Activated T-helper 1 cell treated with anti-CD3 and anti-CD28 coated beads, Interleukin-12 subunit alpha, Interleukin-12 subunit beta, Interleukin-2, Interleukin-4 antibody, amounts not matched to agents 30 ng/mL and 10 ng/mL and 1 ng/mL, durations not matched to agents 14 hours and 24 hours and 36 hours (primary cell): ENCODE measurements around the gene ACYP2. TPM values are rescaled to one million over a fixed set of nuclear protein-coding genes. Genes with fewer than 3 reads are reported as not detected.
"Not testable (repeated sequence)": the region's sequence is repeated elsewhere in the genome, so short reads cannot be mapped to it uniquely, and the experiment has no call there.

ENCODE experiments used
- DNase-seq: peaks from one replicate; pipeline ENCODE4 v3.0.0; 2021; ENCODE audit warnings: low spot score
- H3K27ac Mint-ChIP-seq: one replicate; pipeline ENCODE4 v1.8.0; 2021; ENCODE audit warnings: mild to moderate bottlenecking, mixed read lengths
- H3K27me3 Mint-ChIP-seq: one replicate; pipeline ENCODE4 v1.8.0; 2022; ENCODE audit warnings: mild to moderate bottlenecking, moderate library complexity, mixed read lengths; ENCODE audit not compliant: insufficient read depth
- H3K36me3 Mint-ChIP-seq: one replicate; pipeline ENCODE4 v1.8.0; 2021; ENCODE audit warnings: low read depth, mixed read lengths
- H3K4me1 Mint-ChIP-seq: one replicate; pipeline ENCODE4 v1.8.0; 2021; ENCODE audit warnings: low read depth, mixed read lengths
- H3K4me3 Mint-ChIP-seq: one replicate; pipeline ENCODE4 v1.8.0; 2021; ENCODE audit warnings: mild to moderate bottlenecking, moderate library complexity, mixed read lengths
- H3K9me3 Mint-ChIP-seq: one replicate; pipeline ENCODE4 v1.8.0; 2021; ENCODE audit warnings: mixed read lengths
- intact Hi-C: fragments of 100-400 bp; cut with micrococcal nuclease; formaldehyde crosslinking; loops from one replicate; pipeline ENCODE4 v1.15.1; 2024
- total RNA-seq: library from RNA; stranded (reverse); gene quantifications from 2 replicates; pipeline ENCODE4 v1.2.3, GENCODE V29; 2022

The ACYP2 gene
- 5.2 and 5.9 TPM in 2 replicates for total RNA-seq

DNA sequence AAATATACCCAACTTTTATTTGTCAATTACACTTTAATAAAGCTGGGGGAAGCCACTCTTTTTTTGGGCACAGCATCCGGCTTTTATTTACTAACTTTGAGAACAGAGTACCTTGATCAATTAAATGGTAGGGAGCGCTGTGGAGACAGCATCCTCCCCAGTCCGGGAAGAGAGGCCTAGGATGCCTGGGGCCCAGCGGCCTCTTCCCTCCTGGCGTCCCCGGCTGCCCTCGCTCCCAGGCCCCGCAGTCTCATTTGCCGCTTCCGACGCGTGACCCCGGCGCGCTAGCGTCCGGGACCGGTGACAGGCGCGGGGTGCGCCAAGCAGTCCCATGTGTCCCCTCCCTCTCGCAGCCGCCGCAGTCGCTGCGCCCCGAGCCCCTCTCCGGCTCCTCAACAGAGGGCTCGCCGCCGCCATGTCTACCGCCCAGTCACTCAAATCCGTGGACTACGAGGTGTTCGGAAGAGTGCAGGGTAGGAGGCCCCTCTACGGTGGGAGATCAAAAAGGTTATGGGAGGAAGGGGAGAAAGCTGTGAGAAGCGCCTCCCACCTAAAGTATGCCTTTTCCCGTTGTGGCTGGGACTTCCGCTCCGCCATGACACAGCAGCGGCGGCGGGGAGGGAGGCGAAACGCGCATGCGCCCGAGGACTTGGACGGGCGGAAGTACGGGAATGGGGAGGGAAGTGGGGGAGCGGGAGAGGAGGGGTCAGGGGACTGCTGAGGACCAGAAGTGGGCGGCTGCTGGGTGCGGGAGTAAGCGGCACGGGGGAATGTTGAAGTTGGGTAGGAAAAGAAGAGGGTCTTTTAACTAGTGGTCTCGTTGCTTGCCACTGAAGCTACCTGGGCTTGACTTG, at the start of gene ACYP2:
Gene ACYP2, plus strand, starts transcription at position 332 of the 854 bp plus-strand sequence.
- Mint-ChIP-seq H3K36me3 (peaks cover 25% of the 10 kb centered on the region), H3K4me1 (peaks cover 14% of the 10 kb centered on the region), H3K9me3 (peaks cover 20% of the 10 kb centered on the region), H3K27ac (peak within 1 kb of the TSS; percentile 97), H3K27me3 (peaks cover 7% of the 10 kb centered on the region), H3K4me3 (peak within 1 kb of the TSS; percentile 92)
- peak; percentile 88 for DNase-seq
- intact Hi-C loops = loop anchor here (1.0 to 10.0 kb wide), 13 partner anchors 63 to 1577 kb away; partner anchors contain the start of genes ASB3, CHAC2, CLHC1 and EML6

DNA sequence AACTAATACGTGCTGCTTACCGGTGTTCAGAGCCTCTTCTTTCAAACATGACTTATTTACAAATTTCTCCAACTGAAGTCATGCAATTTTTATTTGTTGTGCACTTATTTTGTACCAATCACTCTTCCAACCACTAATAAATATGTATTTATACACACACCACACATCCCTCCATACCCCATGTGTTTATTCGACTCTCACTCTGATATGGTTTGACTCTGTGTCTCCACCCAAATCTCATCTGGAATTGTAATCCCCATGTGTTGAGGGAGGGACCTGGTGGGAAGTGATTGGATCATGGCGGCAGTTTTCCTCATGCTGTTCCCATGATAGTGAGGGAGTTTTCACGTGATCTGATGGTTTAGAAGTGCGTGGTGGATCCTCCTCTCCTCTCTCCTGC, 49.5 kb upstream of the ACYP2 start:
- H3K4me3 Mint-ChIP-seq = no peak overlapping the region
- H3K4me1 Mint-ChIP-seq = no peaks in the 10 kb centered on the region
- no peak for DNase-seq
- no peaks in the 10 kb centered on the region for H3K27me3 Mint-ChIP-seq
- no peaks in the 10 kb centered on the region for H3K36me3 Mint-ChIP-seq
- H3K27ac Mint-ChIP-seq = no peak overlapping the region
- H3K9me3 Mint-ChIP-seq = no peaks in the 10 kb centered on the region
- intact Hi-C loops = no loop called here

DNA sequence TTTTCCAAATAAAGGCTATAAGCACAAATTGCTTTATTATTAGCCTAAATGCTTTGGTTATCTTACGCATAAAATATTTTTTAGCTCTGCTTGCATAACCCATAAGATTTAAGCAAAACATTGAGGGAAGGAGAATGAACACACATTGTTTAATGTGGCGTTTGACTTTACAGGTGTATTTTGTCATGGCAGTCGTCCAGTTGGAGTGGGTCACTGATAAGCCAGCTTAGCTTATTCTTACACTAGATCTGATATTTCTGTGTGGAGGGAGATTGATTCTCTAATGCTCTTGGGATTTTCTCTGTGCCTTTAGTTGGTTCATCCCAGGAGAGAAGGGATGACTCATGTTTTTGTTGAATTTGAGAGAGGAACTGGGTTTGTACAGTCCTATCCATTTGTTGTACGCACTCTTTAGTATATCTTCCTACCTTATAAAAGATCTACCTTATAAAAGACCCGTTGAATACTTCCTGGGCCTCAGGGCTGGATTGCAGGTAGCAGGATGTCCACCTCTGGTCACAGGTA, 47.5 kb upstream of the ACYP2 start:
- Mint-ChIP-seq H3K36me3 (no peaks in the 10 kb centered on the region), H3K27ac (no peak overlapping the region), H3K9me3 (no peaks in the 10 kb centered on the region), H3K4me3 (no peak overlapping the region), H3K27me3 (no peaks in the 10 kb centered on the region), H3K4me1 (peaks cover 1% of the 10 kb centered on the region)
- intact Hi-C loops = no loop called here
- no peak for DNase-seq

GRCh38 chr2:54072483-54072882, 42.9 kb upstream of the ACYP2 start:
- not testable (repeated sequence) for H3K27me3 Mint-ChIP-seq, H3K27ac Mint-ChIP-seq, H3K36me3 Mint-ChIP-seq, DNase-seq, H3K4me3 Mint-ChIP-seq, H3K9me3 Mint-ChIP-seq
- H3K4me1 Mint-ChIP-seq = peaks cover 14% of the 10 kb centered on the region
- intact Hi-C loops = loop anchor here (2.0 kb wide), 1 partner anchor 18 kb away; no protein-coding TSS in a partner anchor

DNA sequence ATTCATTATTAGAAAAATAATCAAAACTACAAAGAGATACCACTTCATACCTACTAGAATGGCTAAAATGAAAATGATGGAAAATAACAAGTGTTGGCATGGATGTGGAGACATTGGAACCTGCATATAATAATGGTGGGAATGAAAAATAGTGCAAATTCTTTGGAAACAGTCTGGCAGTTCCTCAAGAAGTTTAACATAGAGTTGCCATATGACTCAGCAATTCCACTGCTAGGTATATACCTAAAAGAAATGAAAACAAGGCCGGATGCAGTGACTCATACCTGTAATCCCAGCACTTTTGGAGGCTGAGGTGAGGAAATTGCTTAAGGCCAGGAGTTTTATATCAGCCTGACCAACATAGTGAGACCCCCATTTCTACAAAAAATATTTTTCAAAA, 41.6 kb upstream of the ACYP2 start:
- Mint-ChIP-seq H3K9me3 (no peaks in the 10 kb centered on the region), H3K4me1 (peaks cover 14% of the 10 kb centered on the region), H3K36me3 (no peaks in the 10 kb centered on the region), H3K27ac (peak overlapping the region; percentile 55), H3K27me3 (no peaks in the 10 kb centered on the region), H3K4me3 (no peak overlapping the region)
- DNase-seq = no peak
- intact Hi-C loops = loop anchor here (2.0 kb wide), 2 partner anchors 19 to 33 kb away; no protein-coding TSS in a partner anchor

DNA sequence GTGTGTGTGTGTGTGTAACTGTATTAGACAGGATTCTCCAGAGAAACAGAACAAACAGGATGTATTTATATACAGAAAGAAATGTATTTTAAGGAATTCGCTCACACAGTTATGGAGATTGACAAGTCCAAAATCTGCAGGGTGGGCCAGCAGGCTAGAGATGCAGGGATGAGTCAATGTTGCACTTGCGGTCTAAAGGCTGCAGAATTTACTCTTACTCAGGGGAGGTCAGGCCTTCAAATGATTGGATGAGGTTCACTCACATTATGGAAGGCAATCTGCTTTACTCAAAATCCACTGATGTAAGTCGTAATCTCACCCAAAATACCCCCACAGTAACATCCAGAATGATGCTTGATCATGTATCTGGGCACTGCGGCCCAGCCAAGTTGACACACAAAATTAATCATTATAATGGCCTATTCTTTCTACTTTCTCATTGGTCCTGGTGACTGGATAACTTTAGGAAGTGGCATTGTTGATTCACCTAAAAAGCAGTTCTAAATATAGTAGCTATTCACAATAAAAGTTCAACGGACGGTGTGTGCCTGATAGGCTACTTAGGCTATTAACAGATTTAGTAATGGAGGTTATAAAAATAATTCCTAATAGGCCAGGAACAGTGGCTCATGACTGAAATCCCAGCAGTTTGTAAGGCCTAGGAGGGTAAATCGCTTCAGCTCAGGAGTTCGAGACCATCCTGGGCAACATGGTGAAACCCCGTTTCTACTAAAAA, 40.6 kb upstream of the ACYP2 start:
- Mint-ChIP-seq H3K27ac (no peak overlapping the region), H3K9me3 (no peaks in the 10 kb centered on the region), H3K27me3 (no peaks in the 10 kb centered on the region), H3K4me3 (no peak overlapping the region), H3K36me3 (no peaks in the 10 kb centered on the region), H3K4me1 (peaks cover 14% of the 10 kb centered on the region)
- intact Hi-C loops = loop anchor here (2.0 to 5.0 kb wide), 2 partner anchors 34 to 112 kb away; no protein-coding TSS in a partner anchor
- no peak for DNase-seq

- DNase-seq = no peak
- peaks cover 16% of the 10 kb centered on the region for H3K4me1 Mint-ChIP-seq
- intact Hi-C loops = loop anchor here (5.0 kb wide), 1 partner anchor 114 kb away; no protein-coding TSS in a partner anchor
- H3K9me3 Mint-ChIP-seq = no peaks in the 10 kb centered on the region
- H3K27ac Mint-ChIP-seq = no peak overlapping the region
- H3K27me3 Mint-ChIP-seq = no peaks in the 10 kb centered on the region
- no peaks in the 10 kb centered on the region for H3K36me3 Mint-ChIP-seq
- H3K4me3 Mint-ChIP-seq = no peak overlapping the region
Measured at GRCh38 chr2:54076586-54076985, 38.8 kb upstream of the ACYP2 start.

DNA sequence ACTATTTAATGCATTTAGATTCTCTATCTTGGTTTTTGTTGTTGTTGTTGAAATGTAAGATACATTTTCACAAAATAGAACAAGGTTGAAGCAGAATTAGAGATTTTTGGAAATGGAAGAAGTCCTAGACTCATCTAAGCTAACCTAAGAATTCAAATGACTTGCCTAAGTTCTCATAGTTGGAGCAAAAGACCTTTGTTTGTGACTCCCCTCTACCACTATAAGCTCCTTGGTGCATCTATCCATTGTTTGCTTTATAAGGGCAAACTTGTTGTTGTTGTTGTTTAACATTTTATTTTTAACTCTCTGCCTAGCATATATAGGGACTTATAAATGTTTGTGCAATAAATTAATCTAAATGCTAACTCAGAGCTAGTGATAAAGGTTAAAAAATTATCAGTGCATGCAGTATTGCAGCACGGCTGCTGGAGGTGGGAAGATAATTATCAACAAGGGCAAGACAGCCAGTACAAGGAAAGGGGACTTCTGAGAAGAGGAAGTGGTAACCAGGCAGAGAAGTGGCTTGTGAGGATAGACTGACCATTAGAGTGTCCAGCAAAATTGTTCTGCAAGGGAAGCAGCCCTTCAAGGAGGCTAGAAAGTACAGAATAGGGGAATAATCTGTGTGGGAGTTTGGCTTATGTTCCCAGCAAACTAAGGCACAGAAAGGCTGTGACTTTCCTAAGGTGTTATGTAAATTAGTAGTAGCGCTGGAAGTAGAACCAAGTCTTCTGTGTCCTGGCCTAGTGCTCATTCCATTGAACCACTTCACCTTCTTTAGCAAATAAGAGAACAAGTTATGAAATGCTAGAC, 38.1 kb upstream of the ACYP2 start:
- intact Hi-C loops = loop anchor here (5.0 kb wide), 1 partner anchor 115 kb away; no protein-coding TSS in a partner anchor
- Mint-ChIP-seq H3K36me3 (no peaks in the 10 kb centered on the region), H3K27ac (no peak overlapping the region), H3K9me3 (no peaks in the 10 kb centered on the region), H3K4me3 (no peak overlapping the region), H3K27me3 (no peaks in the 10 kb centered on the region), H3K4me1 (peaks cover 19% of the 10 kb centered on the region)
- no peak for DNase-seq

DNA sequence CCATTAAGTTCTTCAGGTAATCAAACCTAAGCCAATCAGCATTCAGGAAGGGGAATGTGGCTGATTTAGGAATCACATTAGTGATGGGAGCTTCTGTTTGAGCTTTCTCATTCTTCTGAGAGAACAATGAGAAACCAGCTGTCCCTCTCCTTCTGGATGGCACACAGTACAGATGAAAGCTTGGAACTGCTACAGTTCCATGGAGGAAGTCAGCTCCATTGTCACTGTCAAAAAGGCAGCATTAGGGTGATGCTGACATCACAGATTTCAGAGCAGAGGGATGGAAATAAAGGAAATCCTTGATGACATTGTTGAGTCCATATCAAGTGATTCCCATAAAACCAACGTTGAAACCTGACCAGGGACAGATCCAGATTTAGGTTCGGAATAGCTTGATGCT, 36.1 kb upstream of the ACYP2 start:
- Mint-ChIP-seq H3K9me3 (no peaks in the 10 kb centered on the region), H3K27ac (no peak overlapping the region), H3K36me3 (no peaks in the 10 kb centered on the region), H3K4me3 (no peak overlapping the region), H3K27me3 (no peaks in the 10 kb centered on the region), H3K4me1 (peaks cover 5% of the 10 kb centered on the region)
- DNase-seq = no peak
- intact Hi-C loops = loop anchor here (5.0 kb wide), 1 partner anchor 117 kb away; no protein-coding TSS in a partner anchor

DNA sequence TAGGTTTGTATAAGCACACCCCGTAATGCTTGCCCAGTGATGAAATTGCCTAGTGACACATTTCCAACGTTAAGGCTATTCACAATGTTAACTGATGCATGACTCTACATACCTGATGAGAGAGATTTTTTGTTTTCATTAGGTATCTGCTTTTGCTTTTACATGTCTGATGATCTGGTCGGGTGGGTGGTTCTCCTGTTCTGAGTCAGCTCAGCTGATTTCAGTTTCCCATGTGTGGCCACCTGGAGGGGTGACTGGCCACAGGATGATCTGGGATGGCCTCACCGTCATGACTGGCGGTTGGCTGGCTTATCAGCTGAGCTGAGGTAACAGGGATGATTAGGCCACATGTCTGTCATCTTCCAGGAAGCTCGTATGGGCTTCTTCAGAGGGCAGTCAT, 33.8 kb upstream of the ACYP2 start:
- DNase-seq = peak; percentile 12
- no peaks in the 10 kb centered on the region for H3K9me3 Mint-ChIP-seq
- H3K27me3 Mint-ChIP-seq = no peaks in the 10 kb centered on the region
- H3K36me3 Mint-ChIP-seq = no peaks in the 10 kb centered on the region
- intact Hi-C loops = no loop called here
- no peak overlapping the region for H3K4me3 Mint-ChIP-seq
- peak overlapping the region; percentile 41 for H3K27ac Mint-ChIP-seq
- peaks cover 5% of the 10 kb centered on the region for H3K4me1 Mint-ChIP-seq

GRCh38 chr2:54083021-54083420, 32.4 kb upstream of the ACYP2 start:
- intact Hi-C loops = no loop called here
- no peaks in the 10 kb centered on the region for H3K36me3 Mint-ChIP-seq
- H3K4me3 Mint-ChIP-seq = no peak overlapping the region
- H3K9me3 Mint-ChIP-seq = no peaks in the 10 kb centered on the region
- H3K4me1 Mint-ChIP-seq = peaks cover 5% of the 10 kb centered on the region
- H3K27ac Mint-ChIP-seq = no peak overlapping the region
- DNase-seq = no peak
- no peaks in the 10 kb centered on the region for H3K27me3 Mint-ChIP-seq

DNA sequence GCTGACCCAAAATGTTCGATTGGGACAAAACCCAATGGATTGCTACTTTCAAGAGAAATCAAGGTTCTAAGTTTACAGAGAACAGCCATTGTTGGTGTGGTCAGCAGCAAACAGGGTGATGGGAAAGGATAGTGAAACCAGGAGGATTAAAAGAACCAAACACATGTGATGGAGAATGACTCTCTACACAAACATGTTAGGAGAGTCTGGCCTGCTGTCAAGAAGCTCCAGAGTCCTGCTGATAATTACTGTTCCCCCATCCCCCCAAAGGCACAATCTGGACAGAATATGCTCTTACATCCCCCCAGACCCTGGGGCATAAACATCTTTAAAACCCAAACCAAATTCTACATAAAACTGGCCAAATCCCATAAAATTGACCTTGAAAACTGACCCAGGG, 32.0 kb upstream of the ACYP2 start:
- H3K4me3 Mint-ChIP-seq = no peak overlapping the region
- H3K27me3 Mint-ChIP-seq = no peaks in the 10 kb centered on the region
- H3K9me3 Mint-ChIP-seq = no peaks in the 10 kb centered on the region
- H3K36me3 Mint-ChIP-seq = no peaks in the 10 kb centered on the region
- H3K4me1 Mint-ChIP-seq = peaks cover 5% of the 10 kb centered on the region
- intact Hi-C loops = no loop called here
- H3K27ac Mint-ChIP-seq = no peak overlapping the region
- DNase-seq = no peak
